Brain pericyte (primary cell): ENCODE results near the gene PICK1.
"Not testable (repeated sequence)": the region's sequence is repeated elsewhere in the genome, so short reads cannot be mapped to it uniquely, and the experiment has no call there.

Experiments
- DNase-seq: peaks from one replicate; pipeline ENCODE4 v3.0.0-alpha.2; 2012; ENCODE audit warnings: low read depth, low spot score

The PICK1 gene

GRCh38 chr22:38074181-38075104, 17.2 kb downstream of the PICK1 start:
- DNase-seq = no peak

DNA sequence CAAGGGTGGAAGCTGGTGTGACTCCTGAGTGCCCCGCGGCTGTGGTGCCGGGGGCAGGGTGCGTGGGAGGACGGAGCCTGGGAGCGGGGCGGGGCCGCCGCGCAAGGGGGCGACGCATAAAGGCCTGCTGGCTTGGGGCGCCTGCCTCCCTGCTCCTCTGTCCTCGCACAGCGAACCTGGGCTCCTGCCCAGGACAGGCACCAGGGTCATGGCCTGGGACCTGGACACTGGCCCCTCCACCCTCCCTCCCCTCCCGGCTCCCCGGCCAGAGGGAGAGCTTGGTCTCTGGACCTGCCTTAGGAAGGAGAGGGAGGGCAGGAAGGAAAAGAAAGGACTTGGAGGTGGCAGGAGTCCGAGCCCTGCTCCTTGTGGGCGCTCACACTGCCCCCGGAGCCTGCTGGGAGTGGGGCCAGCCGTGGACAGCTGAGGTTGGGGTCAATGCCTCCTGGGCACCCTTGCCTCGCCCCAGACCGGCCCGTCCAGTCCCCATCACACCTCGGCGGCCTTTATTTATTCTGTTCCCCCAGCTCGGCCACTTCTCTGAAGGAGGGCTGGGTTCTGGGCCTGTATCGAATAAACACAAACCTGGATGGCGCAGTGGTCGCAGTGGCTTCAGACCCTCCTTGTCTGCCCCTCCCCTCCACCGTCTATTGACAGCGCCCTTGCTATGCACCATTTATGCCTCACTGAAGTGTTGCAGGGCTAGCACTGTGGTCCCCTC, 18.1 kb downstream of the PICK1 start:
- no peak for DNase-seq

DNA sequence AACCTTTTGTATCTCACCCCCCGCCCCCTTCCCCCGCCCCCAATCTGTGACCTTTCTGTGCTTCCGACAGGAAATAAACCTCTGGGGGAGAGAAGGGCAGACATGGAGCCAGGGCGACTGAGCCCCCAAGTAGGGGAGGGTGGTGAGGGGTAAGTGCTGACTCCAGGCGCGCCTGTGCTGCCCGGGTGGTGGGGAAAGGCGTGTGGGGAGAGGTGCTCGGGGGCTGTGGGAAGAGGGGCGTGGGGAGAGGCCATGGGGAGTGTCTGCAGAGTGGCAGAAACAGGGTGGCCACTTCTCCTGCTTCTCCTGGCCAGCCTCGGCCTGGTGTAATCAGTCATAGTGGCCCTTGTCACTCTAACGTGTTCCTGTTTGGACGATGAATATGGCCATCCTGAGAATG, 18.8 kb downstream of the PICK1 start:
- no peak for DNase-seq

DNA sequence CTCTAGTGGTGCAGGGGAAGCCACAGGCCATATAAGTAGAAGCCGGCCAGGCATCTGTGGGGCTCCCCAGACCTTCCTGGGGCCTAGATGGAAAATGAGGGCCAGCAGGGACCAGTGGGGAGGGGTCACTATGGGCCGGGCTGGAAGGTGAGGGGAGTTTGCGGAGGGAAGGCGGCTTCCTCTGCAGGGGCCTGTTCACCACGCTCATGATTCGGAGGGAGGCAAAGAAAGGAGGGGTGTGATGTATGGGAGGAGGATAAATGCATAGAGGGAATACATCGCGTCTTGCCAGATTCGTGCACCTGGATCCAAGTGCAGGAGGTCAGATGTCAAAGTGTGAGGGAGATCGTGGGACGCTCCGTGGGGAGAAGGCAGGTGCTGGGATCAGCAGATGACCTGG, 19.9 kb downstream of the PICK1 start:
- no peak for DNase-seq

DNA sequence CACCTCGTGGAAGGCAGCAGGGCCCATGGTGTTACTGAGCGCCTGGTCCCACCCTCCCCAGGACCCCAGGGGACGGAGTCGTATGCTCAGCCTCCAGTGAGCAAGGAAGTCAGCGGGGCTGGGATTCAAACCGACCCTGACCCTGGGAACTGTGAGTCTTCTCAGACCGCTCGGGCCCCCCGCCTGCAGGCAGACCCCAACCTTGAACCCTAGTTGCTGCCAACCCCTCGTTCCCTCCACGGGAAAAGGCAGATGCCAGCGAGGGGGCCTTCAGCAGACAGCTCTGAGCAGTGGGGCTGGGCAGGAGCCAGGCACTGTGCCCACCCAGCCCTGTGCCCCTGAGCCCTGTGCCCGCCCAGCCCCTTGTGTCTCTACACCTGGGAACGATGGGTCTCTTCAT, 20.4 kb downstream of the PICK1 start:
- no peak for DNase-seq

DNA sequence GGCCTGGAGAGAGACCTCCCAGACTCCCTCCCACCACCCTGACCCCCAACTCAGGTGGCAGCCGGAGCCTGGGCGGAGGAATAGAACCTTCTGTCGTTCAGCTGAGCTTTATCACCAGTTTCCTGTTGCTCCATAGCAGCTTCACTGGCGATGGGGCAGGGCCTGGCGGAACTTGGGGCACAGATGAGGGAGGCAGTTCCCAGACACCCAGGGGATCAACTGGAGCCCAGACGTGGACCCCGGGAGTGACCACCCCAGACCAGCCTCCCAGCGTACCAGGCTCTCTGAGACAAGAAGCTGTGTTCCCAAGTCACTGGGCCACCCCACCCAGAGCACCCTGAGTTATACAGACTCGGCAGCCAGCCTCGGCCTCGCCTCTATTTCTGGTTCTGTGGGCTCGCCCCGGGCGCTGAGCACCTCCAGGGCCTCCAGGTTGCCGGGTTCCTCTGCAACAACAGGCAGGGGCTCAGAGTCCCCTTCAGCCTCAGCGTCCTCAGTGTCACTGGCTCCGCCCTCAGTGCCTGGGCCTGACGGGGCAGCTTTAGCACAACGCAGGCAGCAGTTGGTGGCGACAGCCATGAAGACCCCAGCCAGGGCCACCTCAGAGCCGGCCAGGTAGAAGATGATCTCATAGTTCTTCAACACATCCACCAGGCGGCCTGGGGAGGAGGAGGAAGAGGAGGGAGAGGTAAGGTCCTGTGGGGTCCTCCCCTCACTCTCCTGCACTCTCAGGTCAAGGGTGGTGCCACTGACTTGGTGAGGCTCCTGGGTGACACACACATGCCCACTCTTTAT, 21.0 kb downstream of the PICK1 start:
- DNase-seq = no peak

DNA sequence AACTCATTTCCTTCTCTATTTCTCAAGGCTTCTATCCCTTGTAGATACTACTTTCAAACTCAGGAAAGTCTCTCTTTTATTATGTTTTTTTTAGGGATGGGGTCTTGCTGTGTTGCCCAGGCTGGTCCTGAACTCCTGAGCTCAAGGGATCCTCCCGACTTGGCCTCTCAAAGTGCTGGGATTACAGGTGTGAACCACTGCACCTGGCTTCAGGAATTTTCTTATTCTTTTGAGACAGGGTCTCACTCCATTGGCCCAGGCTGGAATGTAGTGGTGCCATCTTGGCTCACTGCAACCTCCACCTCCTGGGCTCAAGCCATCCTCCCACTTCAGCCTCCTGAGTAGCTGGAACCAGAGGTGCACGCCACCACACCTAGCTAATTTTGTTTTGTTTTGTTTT, 22.0 kb downstream of the PICK1 start:
- DNase-seq = not testable (repeated sequence)

DNA sequence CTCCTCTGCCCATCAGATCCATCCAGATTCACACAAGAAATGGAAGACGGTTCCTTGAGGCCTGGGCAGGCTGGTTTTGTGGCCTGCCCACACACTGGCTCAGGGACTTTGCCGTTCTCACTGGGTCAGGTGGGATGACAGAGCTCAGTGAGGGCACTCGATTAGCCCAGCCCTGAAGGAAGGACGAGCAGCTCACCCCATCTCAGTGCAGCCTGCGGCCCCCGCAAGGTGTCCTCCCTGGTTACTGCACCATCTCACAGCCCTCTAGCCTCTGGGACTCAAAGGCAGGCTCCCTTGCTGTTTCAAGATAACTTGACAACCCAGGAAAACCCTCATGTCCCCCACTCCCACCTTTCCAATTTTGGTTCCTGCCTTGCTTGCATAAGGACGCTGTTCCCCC, 22.6 kb downstream of the PICK1 start:
- no peak for DNase-seq

- DNase-seq = no peak
Measured at GRCh38 chr22:38080474-38080849, 23.3 kb downstream of the PICK1 start.

- DNase-seq = no peak
Measured at GRCh38 chr22:38080850-38081635, 23.8 kb downstream of the PICK1 start.

- DNase-seq = no peak
Measured at GRCh38 chr22:38081636-38081940, 24.4 kb downstream of the PICK1 start.

DNA sequence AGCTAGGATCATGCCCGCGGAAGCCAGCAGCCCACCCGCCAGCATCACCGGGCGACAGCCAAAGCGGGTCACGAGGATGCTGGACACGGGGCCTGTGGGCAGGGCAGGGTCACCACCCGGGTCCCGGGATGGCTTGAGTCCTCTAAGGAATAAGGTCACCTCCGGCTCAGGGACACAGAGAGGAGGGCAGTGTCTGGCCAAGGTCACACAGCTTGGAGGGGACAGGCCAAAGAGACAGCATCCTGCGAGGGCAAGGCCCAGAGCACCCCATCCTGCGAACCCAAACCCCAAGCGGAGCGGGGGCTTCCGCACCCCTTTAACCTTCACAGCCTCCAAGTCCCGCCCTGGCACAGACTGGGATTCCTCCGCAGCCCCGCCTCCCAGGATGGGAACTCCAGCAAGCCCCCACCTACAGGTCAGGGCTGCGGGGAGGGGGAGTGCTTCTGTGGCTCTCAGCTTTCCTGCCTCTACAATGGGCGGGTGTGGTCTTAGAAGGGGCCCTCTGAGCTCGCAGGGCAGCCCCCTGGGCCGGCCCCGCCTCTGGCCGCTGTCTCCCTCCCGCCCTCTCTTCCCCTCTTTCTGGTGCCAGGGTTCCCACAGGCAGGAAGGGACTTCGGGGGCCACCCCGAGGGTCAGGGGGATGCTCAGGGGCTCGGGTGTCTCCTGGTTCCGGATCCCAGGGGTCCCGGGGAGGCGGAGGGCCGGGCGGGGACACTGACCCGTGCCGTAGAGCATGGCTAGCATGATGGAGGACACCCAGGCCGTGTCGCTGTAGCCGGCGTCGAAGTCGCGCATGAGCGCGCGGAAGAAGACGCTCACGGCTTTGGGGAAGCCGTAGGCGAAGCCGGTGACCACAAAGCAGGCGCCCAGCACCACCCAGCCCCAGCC, 25.0 kb downstream of the PICK1 start:
- no peak for DNase-seq

- no peak for DNase-seq
Measured at GRCh38 chr22:38082986-38083710, 25.9 kb downstream of the PICK1 start.

- DNase-seq = no peak
Measured at GRCh38 chr22:38083931-38084631, 26.9 kb downstream of the PICK1 start, which contains the start of gene SLC16A8. TSS of gene SLC16A8 (minus strand) at chr22:38084184. CDS start at chr22:38082873, 1,311 bp downstream.

DNA sequence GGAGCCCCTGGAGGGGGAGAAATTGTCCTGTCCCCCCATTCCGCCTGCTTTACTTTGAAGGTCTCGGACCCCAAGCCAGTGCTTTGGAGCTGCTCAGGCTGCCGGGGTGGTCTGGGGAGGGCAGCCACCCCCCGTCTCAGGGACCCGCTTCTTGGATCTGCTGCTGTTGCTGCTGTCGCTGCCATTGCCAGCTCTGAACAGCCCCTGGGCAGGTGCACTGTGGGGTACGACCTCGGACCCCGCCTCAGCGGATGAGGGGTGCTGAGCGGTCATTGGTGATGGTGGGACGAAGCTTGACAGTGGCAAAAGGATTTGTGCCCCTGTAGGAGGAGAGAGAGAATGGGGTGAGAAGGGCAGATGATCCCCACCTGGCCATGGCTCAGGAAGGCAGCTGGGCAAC, 27.9 kb downstream of the PICK1 start:
- no peak for DNase-seq

DNA sequence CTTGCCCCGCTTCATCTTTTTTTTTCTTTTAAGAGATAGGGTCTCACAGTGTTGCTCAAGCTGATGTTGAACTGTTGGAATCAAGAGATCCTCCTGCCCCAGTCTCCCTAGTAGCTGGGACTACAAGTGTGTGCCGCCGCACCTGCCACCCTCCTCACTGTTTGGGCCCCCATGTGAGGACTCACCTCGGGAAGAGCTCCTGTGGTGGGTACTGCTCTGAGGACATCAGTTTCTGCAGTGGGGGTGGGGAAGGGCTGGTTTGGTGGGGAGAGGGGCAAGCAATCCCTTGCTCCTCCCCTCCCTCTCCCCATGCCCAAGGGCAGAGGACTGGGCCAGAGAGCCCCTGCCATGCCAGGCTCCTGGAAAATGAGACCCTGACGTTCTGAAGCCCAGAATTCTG, 28.3 kb downstream of the PICK1 start:
- no peak for DNase-seq

DNA sequence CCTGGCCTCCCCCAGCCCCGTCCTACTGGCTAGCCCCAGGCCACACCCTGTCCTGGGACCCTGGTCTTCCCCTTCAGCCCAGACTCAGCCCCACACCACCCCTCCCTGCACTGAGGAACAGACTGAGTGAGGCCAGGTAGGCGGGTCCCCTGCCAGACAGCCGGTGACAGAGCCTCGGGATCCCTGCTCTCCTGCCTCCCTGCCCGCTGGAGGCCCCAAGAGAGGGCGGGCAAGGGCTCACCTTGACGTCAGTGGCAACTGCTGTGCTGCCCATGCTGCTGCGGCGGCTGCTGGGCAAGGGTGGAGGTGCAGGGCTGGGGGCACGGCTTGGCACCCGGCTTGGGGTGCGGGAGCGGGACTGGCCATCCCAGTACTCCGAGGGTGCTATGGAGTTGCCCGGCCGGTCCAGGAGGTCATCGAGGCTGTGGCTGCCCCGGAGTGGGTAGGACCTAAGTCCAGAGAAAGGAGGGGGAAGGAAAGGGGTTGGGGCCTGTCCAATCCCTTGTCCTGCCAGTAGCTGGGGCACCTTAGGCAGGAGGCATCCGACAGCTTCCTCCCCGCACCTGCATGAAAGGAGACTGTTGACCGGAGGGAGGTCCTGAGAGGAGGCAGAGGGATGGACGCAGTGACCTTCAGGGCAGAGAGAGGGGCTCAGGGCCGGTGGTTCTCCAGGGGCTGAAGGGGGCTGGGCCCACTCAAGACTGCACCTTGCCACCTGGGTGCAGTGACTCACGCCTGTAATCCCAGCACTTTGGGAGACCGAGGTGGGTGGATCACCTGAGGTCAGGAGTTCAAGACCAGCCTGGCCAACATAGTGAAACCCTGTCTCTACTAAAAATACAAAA, 29.0 kb downstream of the PICK1 start:
- no peak for DNase-seq

- DNase-seq = no peak
Measured at GRCh38 chr22:38086942-38087341, 29.7 kb downstream of the PICK1 start.
